GM12865 (cell line): ENCODE data around the gene CPLX3.

ENCODE experiments used
- DNase-seq: peaks from one replicate; pipeline ENCODE4 v3.0.0; 2010; ENCODE audit warnings: low read depth
- H3K4me3 ChIP-seq: 2 replicates; pipeline ENCODE4 v1.5.1; 2011; ENCODE audit warnings: mild to moderate bottlenecking, low read depth, low read length, control low read depth
- CTCF ChIP-seq: IDR thresholded peaks from 2 replicates; pipeline ENCODE4 v1.5.1; 2011; ENCODE audit warnings: low read length, control low read depth, low read depth, inconsistent platforms; ENCODE audit not compliant: insufficient read depth; ENCODE audit errors: missing control alignments

Gene CPLX3

GRCh38 chr15:74816624-74817369, 9.6 kb upstream of the CPLX3 start:
- no peak for DNase-seq
- TF ChIP-seq CTCF = no peak
- no peak overlapping the region for H3K4me3 ChIP-seq

GRCh38 chr15:74817370-74817737, 9.1 kb upstream of the CPLX3 start:
- H3K4me3 ChIP-seq = no peak overlapping the region
- DNase-seq = peak; percentile 50
- TF ChIP-seq CTCF = peak; percentile 45

- H3K4me3 ChIP-seq = no peak overlapping the region
- no peak for TF ChIP-seq CTCF
- no peak for DNase-seq
Measured at GRCh38 chr15:74820056-74820455, 6.4 kb upstream of the CPLX3 start.

GRCh38 chr15:74821091-74821789, 5.2 kb upstream of the CPLX3 start:
- TF ChIP-seq CTCF = no peak
- peak; percentile 76 for DNase-seq
- H3K4me3 ChIP-seq = no peak overlapping the region

- no peak overlapping the region for H3K4me3 ChIP-seq
- TF ChIP-seq CTCF = no peak
- DNase-seq = no peak
Measured at GRCh38 chr15:74821790-74822158, 4.7 kb upstream of the CPLX3 start.

- no peak for TF ChIP-seq CTCF
- H3K4me3 ChIP-seq = no peak overlapping the region
- no peak for DNase-seq
Measured at GRCh38 chr15:74822233-74822632, 4.2 kb upstream of the CPLX3 start.
